ENCODE results near the gene CHD6.

CHD6 gene

GRCh38 chr20:41353530-41353929 is 264.6 kb downstream of the CHD6 start:
- Histone ChIP-seq H3K9ac (ENCODE audit: low read length) (no peak overlapping the region), H3K79me2 (ENCODE audit: insufficient read depth, low read length) (no peaks in the 10 kb centered on the region), H3K4me2 (ENCODE audit: low read length) (no peak overlapping the region), H3K4me3 (ENCODE audit: low read depth, low read length, poor library complexity, severe bottlenecking) (no peak overlapping the region), H3K4me1 (ENCODE audit: insufficient read depth, low read length, severe bottlenecking) (no peaks in the 10 kb centered on the region), H3K36me3 (ENCODE audit: insufficient read depth, low read length) (no peaks in the 10 kb centered on the region), H3K27me3 (ENCODE audit: insufficient read depth, low read length) (peaks cover 4% of the 10 kb centered on the region; the same call in 1 of the 2 replicates), H3K9me2 (ENCODE audit: low read depth, low read length) (no peaks in the 10 kb centered on the region), H3F3A (ENCODE audit: insufficient read depth, low read length) (no peaks in the 10 kb centered on the region), H4K20me1 (ENCODE audit: insufficient read depth, low read length) (no peaks in the 10 kb centered on the region), H3K9me3 (ENCODE audit: low read length) (no peaks in the 10 kb centered on the region), H2AFZ (ENCODE audit: low read length) (no peak overlapping the region), H3K27ac (ENCODE audit: low read depth, low read length, poor library complexity, severe bottlenecking) (no peak overlapping the region)
- no peak for TF ChIP-seq EZH2 (IDR thresholded peaks at IDR 0.05; ENCODE audit: borderline replicate concordance, low read length)
- TF ChIP-seq, protein P1, sequence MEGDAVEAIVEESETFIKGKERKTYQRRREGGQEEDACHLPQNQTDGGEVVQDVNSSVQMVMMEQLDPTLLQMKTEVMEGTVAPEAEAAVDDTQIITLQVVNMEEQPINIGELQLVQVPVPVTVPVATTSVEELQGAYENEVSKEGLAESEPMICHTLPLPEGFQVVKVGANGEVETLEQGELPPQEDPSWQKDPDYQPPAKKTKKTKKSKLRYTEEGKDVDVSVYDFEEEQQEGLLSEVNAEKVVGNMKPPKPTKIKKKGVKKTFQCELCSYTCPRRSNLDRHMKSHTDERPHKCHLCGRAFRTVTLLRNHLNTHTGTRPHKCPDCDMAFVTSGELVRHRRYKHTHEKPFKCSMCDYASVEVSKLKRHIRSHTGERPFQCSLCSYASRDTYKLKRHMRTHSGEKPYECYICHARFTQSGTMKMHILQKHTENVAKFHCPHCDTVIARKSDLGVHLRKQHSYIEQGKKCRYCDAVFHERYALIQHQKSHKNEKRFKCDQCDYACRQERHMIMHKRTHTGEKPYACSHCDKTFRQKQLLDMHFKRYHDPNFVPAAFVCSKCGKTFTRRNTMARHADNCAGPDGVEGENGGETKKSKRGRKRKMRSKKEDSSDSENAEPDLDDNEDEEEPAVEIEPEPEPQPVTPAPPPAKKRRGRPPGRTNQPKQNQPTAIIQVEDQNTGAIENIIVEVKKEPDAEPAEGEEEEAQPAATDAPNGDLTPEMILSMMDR (IDR thresholded peaks at IDR 0.05; ENCODE audit: low read length): no peak

GRCh38 chr20:41352666-41353065 is 265.5 kb downstream of the CHD6 start:
- H3K79me2 ChIP-seq (ENCODE audit: insufficient read depth, low read length): no peaks in the 10 kb centered on the region
- no peak overlapping the region for H3K9ac ChIP-seq (ENCODE audit: low read length)
- H3K4me1 ChIP-seq (ENCODE audit: insufficient read depth, low read length, severe bottlenecking): no peaks in the 10 kb centered on the region
- no peak overlapping the region for H3K27ac ChIP-seq (ENCODE audit: low read depth, low read length, poor library complexity, severe bottlenecking)
- no peaks in the 10 kb centered on the region for H3K9me2 ChIP-seq (ENCODE audit: low read depth, low read length)
- H3K9me3 ChIP-seq (ENCODE audit: low read length): no peaks in the 10 kb centered on the region
- no peak overlapping the region for H2AFZ ChIP-seq (ENCODE audit: low read length)
- no peaks in the 10 kb centered on the region for H4K20me1 ChIP-seq (ENCODE audit: insufficient read depth, low read length)
- H3K4me2 ChIP-seq (ENCODE audit: low read length): no peak overlapping the region
- peaks cover 4% of the 10 kb centered on the region; the same call in 1 of the 2 replicates for H3K27me3 ChIP-seq (ENCODE audit: insufficient read depth, low read length)
- H3K4me3 ChIP-seq (ENCODE audit: low read depth, low read length, poor library complexity, severe bottlenecking): no peak overlapping the region
- no peaks in the 10 kb centered on the region for H3K36me3 ChIP-seq (ENCODE audit: insufficient read depth, low read length)
- no peak for TF ChIP-seq EZH2 (IDR thresholded peaks at IDR 0.05; ENCODE audit: borderline replicate concordance, low read length)
- TF ChIP-seq, protein P1 (IDR thresholded peaks at IDR 0.05; ENCODE audit: low read length): no peak
- no peaks in the 10 kb centered on the region for H3F3A ChIP-seq (ENCODE audit: insufficient read depth, low read length)

- H3K9me3 ChIP-seq (ENCODE audit: low read length): no peaks in the 10 kb centered on the region
- H3K27ac ChIP-seq (ENCODE audit: low read depth, low read length, poor library complexity, severe bottlenecking): no peak overlapping the region
- no peak overlapping the region for H2AFZ ChIP-seq (ENCODE audit: low read length)
- no peak overlapping the region for H3K9ac ChIP-seq (ENCODE audit: low read length)
- no peaks in the 10 kb centered on the region for H3K9me2 ChIP-seq (ENCODE audit: low read depth, low read length)
- H3K4me3 ChIP-seq (ENCODE audit: low read depth, low read length, poor library complexity, severe bottlenecking): no peak overlapping the region
- no peaks in the 10 kb centered on the region for H3K4me1 ChIP-seq (ENCODE audit: insufficient read depth, low read length, severe bottlenecking)
- no peaks in the 10 kb centered on the region for H4K20me1 ChIP-seq (ENCODE audit: insufficient read depth, low read length)
- H3K36me3 ChIP-seq (ENCODE audit: insufficient read depth, low read length): no peaks in the 10 kb centered on the region
- peaks cover 4% of the 10 kb centered on the region; the same call in 1 of the 2 replicates for H3K27me3 ChIP-seq (ENCODE audit: insufficient read depth, low read length)
- no peaks in the 10 kb centered on the region for H3F3A ChIP-seq (ENCODE audit: insufficient read depth, low read length)
- no peaks in the 10 kb centered on the region for H3K79me2 ChIP-seq (ENCODE audit: insufficient read depth, low read length)
- no peak for TF ChIP-seq EZH2 (IDR thresholded peaks at IDR 0.05; ENCODE audit: borderline replicate concordance, low read length)
- TF ChIP-seq, protein P1 (IDR thresholded peaks at IDR 0.05; ENCODE audit: low read length): no peak
- no peak overlapping the region for H3K4me2 ChIP-seq (ENCODE audit: low read length)
Observed at GRCh38 chr20:41352106-41352505, 266.1 kb downstream of the CHD6 start.

Measured in OCI-LY1 (cell line).